K562 (cell line): Measurements from ENCODE around the gene MRPL52.

Source experiments
- CEBPG ChIP-seq, 3 experiments: fragments of 200-800 bp in 1 of 3; sonication (Bioruptor generic) in 1 of 3; sonication (generic) in 1 of 3; formaldehyde crosslinking in 1 of 3; IDR thresholded peaks in 2 of 3; conservative IDR thresholded peaks in 1 of 3; 2 replicates each; pipeline versions ENCODE4 v1.6.1 to v1.8.0; 2016 to 2022; ENCODE audit warnings: missing compliant biosample characterization in 2 of 3, missing genetic modification characterization in 2 of 3, mild to moderate bottlenecking in 1 of 3, missing genetic modification reagents in 1 of 3
- CREM ChIP-seq: IDR thresholded peaks from 2 replicates; pipeline ENCODE4 v1.6.1; 2014; ENCODE audit warnings: antibody characterized with exemption, low read depth
- KAT8 ChIP-seq: fragments of 450-650 bp; IDR thresholded peaks from 2 replicates; pipeline ENCODE4 v1.6.1; 2016; ENCODE audit warnings: low read depth, mild to moderate bottlenecking
- MYBL2 ChIP-seq, 2 experiments: fragments of 450-650 bp in 1 of 2; sonication (generic) in 1 of 2; formaldehyde crosslinking in 1 of 2; IDR thresholded peaks; 2 replicates each; pipeline versions ENCODE4 v1.6.1 to v1.8.1; 2017 to 2022; ENCODE audit warnings: borderline replicate concordance in 1 of 2, inconsistent platforms in 1 of 2, low read depth in 1 of 2, mild to moderate bottlenecking in 1 of 2, missing genetic modification reagents in 1 of 2, moderate library complexity in 1 of 2
- POLR2A ChIP-seq: fragments of 450-650 bp; conservative IDR thresholded peaks from 2 replicates; pipeline ENCODE4 v1.6.1; 2016
- TAF1 ChIP-seq: IDR thresholded peaks from 2 replicates; pipeline ENCODE4 v1.6.1; 2011; ENCODE audit warnings: mild to moderate bottlenecking, low read length, moderate library complexity; ENCODE audit not compliant: insufficient read depth, control insufficient read depth, severe bottlenecking; ENCODE audit errors: extremely low read depth
- ZFP36 ChIP-seq: fragments of 150-350 bp; IDR thresholded peaks from 2 replicates; pipeline ENCODE4 v1.6.1; 2018; ENCODE audit warnings: low read length, low read depth; ENCODE audit not compliant: partially characterized antibody
- ZNF3 ChIP-seq: fragments of 250-450 bp; sonication (Bioruptor Pico); IDR thresholded peaks from 2 replicates; pipeline ENCODE4 v1.5.0; 2021; ENCODE audit warnings: mild to moderate bottlenecking, moderate library complexity
- TF ChIP-seq, protein P1 (sequence below), 3 experiments: IDR thresholded peaks in 2 of 3; conservative IDR thresholded peaks in 1 of 3; 2 replicates each; pipeline ENCODE4 v1.5.1; 2011 to 2012; ENCODE audit warnings: low read length in 3 of 3, mild to moderate bottlenecking in 3 of 3, control low read depth in 2 of 3, improper control_type of control experiment in 1 of 3, inconsistent platforms in 1 of 3, low read depth in 1 of 3, mixed read lengths in 1 of 3, moderate library complexity in 1 of 3; ENCODE audit not compliant: insufficient read depth in 2 of 3

DNA sequence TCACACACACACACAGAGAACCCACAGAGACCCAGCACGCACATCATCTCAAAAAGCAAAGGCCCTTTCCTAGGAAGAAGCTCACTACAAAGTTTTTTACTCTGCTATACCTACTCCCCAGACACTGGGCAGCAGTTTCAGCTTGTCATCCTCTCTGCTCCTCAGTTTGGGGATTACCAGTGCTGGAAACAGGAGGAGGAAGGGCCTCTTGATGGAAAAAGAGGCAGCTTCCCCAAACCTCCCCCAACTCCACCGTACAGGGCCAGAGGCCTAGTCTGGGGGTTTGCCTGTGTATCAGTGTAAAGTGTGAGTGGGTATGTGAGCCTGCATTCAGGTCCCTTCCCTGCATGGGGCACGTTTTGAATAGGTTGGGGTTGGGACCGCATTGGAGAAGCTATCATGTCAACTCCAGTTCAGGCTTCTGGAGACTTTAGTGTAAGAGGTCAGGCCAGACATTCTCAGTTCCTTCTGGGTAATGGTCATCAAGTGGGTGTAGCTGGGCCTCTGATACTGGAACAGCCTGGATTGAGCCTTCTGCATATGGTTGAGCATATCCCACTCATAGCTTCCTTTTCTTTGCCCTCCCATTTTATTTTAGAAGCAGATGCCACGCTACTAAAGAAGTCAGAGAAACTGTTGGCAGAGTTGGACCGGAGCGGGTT lies 54.5 kb downstream of the MRPL52 start:
- TF ChIP-seq CREM (no peak), TAF1 (no peak), ZFP36 (no peak), MYBL2 (IDR thresholded peaks at IDR 0.05; ENCODE audit: low read depth) (no peak), MYBL2 (CRISPR knock-in tag; IDR thresholded peaks at IDR 0.05; ENCODE audit: borderline replicate concordance) (no peak), KAT8 (no peak), ZNF3 (no peak), POLR2A (no peak), CEBPG (CRISPR knock-in tag; IDR thresholded peaks at IDR 0.05) (no peak), CEBPG (tag; conservative IDR thresholded peaks at IDR 0.05 in 1 of 2, IDR thresholded peaks at IDR 0.05 in 1 of 2) (no peak)
- TF ChIP-seq, protein P1, sequence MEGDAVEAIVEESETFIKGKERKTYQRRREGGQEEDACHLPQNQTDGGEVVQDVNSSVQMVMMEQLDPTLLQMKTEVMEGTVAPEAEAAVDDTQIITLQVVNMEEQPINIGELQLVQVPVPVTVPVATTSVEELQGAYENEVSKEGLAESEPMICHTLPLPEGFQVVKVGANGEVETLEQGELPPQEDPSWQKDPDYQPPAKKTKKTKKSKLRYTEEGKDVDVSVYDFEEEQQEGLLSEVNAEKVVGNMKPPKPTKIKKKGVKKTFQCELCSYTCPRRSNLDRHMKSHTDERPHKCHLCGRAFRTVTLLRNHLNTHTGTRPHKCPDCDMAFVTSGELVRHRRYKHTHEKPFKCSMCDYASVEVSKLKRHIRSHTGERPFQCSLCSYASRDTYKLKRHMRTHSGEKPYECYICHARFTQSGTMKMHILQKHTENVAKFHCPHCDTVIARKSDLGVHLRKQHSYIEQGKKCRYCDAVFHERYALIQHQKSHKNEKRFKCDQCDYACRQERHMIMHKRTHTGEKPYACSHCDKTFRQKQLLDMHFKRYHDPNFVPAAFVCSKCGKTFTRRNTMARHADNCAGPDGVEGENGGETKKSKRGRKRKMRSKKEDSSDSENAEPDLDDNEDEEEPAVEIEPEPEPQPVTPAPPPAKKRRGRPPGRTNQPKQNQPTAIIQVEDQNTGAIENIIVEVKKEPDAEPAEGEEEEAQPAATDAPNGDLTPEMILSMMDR (IDR thresholded peaks at IDR 0.05 in 2 of 3, conservative IDR thresholded peaks at IDR 0.05 in 1 of 3; ENCODE audit: insufficient read depth in 2 of 3, low read depth in 1 of 3, low read length in 3 of 3), result no peak
